ENCODE data around the gene ZBTB8A.
"Not testable (repeated sequence)": the region's sequence is repeated elsewhere in the genome, so short reads cannot be mapped to it uniquely, and the experiment has no call there.

Gene ZBTB8A

DNA sequence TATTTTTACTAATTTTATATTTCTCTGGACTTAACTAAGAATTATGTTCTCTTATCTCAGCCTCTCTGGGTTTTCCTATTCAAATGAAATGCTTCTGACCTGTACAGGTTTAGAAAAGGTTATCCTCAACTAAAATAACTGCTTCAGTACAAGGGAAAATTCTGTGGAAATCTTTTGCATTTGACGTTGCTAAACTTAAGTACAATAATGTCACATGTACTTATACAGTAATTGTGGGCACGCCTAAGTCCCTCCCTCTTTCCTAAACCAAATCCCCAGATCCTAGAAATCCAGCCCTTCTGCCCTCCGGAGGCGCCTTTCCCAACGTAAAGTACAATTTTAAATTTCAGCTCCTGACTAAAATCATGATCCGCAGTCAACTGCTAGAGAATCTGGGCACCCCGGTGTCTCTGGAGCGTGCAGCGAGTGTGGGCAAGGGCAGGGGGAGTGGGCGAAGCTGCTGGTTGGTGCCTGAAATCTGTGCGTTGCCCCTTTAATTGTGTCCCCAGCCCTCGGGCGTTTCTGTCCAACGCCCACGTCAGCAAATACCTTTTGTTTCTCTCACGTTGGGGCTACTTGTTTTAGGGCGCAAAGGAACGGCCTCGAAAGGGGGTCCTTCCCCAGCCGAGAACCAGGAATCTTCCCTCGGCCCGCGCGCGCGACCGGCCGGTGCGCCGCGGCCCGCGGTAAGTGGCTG, at the start of gene ZBTB8A:
Gene ZBTB8A (plus strand): TSS at position 541 of the 697 bp plus-strand sequence. CDS start 53,505 bp downstream, outside the sequence.
- no peak for DNase-seq (ENCODE audit: low read depth in 1 of 2, low spot score in 1 of 2)

DNA sequence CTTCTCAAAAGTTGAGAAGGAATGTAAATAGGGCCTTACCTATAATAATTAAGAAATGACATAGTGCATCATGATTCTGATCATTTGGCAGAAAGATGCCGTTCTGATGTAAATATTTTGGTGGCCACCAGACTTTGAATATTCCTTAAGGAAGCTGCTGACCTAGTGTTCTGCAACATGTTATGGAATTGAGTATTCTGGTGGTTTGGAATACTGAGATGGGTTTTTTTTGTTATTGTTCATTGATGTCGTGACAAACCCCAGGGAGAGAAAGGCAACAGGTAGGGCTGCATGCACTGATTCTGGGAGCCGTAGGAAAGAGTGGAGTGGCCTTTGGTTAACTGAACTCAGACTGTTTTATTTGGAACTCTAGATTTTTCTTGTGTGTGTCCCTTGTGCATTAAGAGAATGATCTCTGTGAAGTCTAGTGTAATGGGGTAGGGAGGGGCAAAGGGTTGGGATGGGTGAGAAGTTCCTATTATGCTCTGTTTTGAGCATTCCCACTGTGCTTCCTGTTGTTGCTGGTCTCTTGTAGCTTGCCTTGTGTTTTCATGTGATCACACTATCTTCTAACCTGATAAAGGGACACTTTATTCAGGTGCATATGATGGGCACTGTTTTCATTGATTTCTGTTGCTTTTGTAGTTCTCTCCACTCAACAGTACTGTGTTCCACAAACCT, 49.3 kb upstream of the ZBTB8A start:
- DNase-seq (ENCODE audit: low read depth in 1 of 2, low spot score in 1 of 2): no peak

GRCh38 chr1:32491386-32491785, 47.8 kb upstream of the ZBTB8A start:
- no peak for DNase-seq (ENCODE audit: low read depth in 1 of 2, low spot score in 1 of 2)

- no peak for DNase-seq (ENCODE audit: low read depth in 1 of 2, low spot score in 1 of 2)
Measured at GRCh38 chr1:32494196-32494595, 45.0 kb upstream of the ZBTB8A start.

- DNase-seq (ENCODE audit: low read depth in 1 of 2, low spot score in 1 of 2): no peak
Measured at GRCh38 chr1:32494711-32495337, 44.4 kb upstream of the ZBTB8A start.

GRCh38 chr1:32496127-32496526, 43.1 kb upstream of the ZBTB8A start:
- no peak for DNase-seq (ENCODE audit: low read depth in 1 of 2, low spot score in 1 of 2)

DNA sequence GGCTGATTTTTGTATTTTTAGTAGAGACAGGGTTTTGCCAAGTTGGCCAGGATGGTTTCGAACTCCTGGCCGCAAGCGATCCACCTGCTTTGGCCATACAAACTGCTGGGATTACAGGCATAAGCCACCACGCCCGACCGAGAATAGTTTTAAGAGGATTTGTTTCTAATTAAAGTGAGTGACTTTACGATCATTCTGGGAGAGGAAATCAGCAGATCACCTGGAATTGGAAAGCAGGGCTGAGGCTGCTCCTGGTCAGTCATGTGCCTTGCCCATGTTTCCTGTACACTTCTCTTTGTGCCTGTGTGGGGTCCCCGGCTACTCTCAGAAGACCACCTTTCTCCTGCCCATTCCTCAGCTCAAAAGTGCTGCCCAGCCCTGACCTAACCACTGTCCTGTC, 40.5 kb upstream of the ZBTB8A start:
- no peak for DNase-seq (ENCODE audit: low read depth in 1 of 2, low spot score in 1 of 2)

GRCh38 chr1:32500387-32501209, 38.6 kb upstream of the ZBTB8A start:
- DNase-seq (ENCODE audit: low read depth in 1 of 2, low spot score in 1 of 2): no peak

DNA sequence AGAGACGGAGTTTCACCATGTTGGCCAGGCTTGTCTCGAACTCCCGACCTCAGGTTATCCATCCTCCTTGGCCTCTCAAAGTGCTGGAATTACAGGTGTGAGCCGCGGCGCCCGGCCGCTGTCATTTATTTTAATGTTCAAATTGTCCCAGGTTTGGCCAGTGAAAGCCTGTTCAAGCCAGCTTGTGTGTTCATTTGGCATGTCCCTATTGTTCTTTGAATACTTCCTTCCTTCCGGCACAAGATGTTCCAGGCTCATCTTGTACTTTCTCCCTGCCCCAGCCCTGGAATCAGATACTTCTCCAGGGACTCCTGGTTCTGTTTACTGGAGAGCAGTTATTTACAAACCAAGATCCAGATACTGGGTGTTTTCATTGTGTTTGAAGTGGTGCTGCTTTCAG, 37.4 kb upstream of the ZBTB8A start:
- no peak for DNase-seq (ENCODE audit: low read depth in 1 of 2, low spot score in 1 of 2)

- DNase-seq (ENCODE audit: low read depth in 1 of 2, low spot score in 1 of 2): no peak
Measured at GRCh38 chr1:32503153-32503552, 36.1 kb upstream of the ZBTB8A start.

DNA sequence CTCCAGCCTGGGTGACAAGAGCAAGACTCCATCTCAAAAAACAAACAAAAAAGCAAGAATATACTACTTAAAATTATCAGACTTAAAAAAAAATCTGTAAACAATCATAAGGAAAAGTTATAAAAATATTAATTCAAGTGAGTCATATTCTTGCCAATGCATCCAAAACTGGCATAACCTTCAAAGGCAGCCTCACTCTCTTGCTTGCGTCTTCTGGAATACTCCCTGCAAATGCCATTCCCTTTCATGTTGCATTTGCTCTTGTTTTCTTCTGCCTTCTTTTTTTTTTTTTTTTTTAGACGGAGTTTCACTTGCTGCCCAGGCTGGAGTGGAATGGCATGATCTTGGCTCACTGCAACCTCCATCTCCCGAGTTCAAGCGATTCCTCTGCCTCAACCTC, 32.2 kb upstream of the ZBTB8A start:
- DNase-seq (ENCODE audit: low read depth in 1 of 2, low spot score in 1 of 2): no peak

- no peak for DNase-seq (ENCODE audit: low read depth in 1 of 2, low spot score in 1 of 2)
Measured at GRCh38 chr1:32508761-32509160, 30.5 kb upstream of the ZBTB8A start.

- no peak for DNase-seq (ENCODE audit: low read depth in 1 of 2, low spot score in 1 of 2)
Measured at GRCh38 chr1:32509939-32510338, 29.3 kb upstream of the ZBTB8A start.

DNA sequence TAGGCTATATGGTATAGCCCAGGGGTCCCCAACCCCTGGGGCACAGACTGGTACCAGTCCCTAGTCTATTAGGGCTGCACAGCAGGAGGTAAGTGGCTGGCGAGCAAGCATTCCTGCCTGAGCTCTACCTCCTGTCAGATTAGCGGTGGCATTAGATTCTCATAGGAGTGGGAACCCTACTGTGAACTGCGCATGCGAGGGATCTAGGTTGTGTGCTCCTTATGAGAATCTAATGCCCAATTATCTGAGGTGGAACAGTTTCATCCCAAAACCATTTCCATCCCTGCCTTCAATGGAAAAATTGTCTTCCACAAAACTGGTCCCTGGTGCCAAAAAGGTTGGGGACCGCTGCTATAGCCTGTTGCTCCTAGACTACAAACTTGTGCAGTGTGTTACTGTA, 22.8 kb upstream of the ZBTB8A start:
- DNase-seq (ENCODE audit: low read depth in 1 of 2, low spot score in 1 of 2): no peak

DNA sequence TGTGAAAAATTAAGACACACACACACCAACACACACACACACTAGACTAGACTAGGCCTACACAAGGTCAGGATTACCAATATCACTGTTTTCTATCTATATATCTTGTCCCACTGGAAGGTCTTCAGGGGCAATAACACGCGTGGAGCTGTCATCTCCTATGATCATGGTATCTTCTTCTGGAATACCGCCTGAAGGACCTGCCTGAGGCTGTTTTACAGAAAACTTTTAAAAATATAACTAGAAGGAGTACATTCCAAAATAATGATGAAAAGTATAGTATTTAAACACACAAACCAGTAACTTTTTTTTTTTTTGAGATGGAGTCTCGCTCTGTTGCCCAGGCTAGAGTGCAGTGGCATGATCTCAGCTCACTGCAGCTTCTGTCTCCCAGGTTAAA, 20.3 kb upstream of the ZBTB8A start:
- no peak for DNase-seq (ENCODE audit: low read depth in 1 of 2, low spot score in 1 of 2)

DNA sequence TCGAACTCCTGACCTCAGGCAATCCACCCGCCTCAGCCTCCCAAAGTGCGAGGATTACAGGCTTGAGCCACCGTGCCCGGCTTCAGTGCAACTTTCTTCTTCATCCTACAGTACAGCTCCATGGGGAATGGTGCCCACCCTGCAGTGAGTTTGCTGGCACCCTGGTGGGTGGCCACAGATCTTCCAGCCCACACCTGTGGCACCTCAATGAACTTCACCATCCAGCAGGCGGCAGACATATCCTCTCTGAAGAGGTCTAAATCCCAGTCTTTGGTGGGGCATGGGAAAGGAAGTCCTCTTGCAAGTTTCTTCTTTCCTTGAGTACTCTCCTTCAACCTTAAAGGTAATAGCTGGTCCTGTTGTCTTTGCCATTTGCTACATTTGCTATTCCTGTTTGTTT, 18.1 kb upstream of the ZBTB8A start:
- DNase-seq (ENCODE audit: low read depth in 1 of 2, low spot score in 1 of 2): no peak

DNA sequence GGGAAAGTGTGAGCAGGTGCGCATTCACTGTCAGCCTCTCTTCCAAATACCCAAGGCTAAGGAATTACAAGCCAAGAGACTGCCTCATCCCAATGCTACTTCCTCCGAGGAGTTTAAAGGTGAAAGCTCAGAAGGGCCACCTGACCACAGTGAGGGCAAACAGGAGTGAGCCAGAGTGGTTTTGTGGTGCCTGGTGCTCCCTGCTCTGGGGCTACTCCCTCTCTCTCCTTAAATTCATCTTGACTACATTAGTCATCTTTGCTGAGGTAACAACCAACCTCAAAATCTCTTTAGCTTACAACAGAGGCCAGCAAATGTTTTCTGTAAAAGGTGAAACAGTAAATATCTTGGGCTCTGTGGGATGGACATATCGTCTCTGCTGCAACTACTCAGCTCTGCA, 14.2 kb upstream of the ZBTB8A start:
- no peak for DNase-seq (ENCODE audit: low read depth in 1 of 2, low spot score in 1 of 2)

DNA sequence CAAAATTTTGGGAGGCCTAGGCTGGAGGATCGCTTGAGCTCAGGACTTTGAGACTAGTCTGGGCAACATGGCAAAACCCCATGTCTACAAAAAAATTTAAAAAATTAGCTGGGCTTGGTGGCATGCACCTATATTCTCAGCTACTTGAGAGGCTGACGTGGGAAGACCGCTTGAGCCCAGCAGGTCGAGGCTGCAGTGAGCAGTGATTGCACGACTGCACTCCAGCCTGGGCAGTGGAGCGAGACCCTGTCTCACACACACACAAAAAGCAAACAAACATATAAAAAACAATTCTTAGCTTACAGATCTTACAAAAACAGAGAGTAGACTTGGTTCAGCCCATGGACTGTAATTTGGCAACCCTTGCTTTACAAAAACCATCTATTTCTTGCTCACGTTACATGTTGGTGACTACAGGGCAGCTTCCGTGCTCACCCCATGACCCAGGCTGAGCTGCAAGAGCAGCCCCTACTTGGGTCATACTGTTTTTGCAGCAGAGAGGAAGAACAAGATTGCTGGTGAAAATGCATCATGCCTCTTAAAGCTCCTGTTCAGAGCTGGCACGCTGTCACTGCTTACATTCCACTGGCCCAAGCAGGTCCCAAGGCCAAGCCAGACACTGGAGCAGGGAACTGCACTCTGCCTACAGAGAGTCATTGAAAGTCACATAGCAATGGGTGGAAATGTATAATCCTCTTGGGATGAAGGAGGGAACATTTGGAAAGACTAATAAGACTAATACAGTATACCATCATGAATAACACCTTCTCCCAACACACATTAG, 13.4 kb upstream of the ZBTB8A start:
- DNase-seq (ENCODE audit: low read depth in 1 of 2, low spot score in 1 of 2): no peak

DNA sequence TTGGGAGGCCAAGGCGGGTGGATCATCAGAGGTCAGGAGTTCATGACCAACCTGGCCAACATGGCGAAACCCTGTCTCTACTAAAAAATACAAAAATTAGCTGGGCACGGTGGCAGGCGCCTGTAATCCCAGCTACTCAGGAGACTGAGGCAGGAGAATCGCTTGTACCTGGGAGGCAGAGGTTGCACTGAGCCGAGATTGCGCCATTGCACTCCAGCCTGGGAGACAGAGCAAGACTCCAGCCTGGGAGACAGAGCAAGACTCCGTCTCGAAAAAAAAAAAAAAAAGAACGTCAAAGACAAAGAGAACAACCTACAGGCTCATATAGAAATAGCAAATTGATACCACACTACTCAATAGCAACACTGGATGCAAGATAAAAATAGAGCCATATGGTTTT, 10.7 kb upstream of the ZBTB8A start:
- not testable (repeated sequence) for DNase-seq (ENCODE audit: low read depth in 1 of 2, low spot score in 1 of 2)

DNA sequence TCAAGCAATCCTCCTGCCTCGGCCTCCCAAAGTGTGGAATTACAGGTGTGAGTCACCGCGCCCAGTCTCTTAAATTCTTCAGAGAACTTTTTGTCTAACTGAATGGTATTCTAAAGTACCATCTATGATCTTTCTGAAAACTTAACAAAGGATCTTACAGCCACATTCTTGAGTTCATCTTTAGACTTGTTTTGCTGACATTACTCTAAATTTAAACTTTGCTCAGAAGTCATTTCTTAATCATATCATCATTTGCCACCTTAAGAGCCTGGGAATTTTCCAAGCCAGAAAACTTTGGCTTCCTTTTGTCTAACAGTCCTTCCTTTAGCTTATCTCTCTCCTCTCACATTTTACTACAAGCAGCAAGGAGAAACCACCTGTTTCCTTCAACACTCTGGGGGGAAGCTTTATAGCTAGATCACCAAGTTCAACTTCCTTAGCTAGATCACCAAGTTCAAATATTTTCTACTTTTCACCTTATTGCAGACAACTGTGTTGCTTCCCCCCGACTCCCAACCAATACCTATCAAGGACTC, 5.4 kb upstream of the ZBTB8A start:
- DNase-seq (ENCODE audit: low read depth in 1 of 2, low spot score in 1 of 2): no peak

DNA sequence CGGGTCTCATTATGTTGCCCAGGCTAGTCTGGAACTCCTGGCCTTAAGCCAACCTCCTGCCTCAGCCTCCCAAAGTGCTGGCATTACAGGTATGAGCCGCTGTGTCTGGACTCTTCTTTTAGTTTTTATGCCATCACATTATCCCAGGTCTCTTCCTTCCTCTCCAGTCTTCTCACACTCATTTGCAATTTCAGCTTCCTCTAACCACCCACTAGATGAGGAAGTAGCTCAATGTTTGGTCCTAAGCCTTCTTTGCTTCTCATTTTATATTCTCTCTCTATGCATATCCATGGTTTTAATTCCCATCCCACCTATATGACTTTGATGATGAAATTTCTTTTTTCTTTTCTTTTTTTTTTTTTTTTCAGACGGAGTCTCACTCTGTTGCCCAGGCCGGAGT, 3.1 kb upstream of the ZBTB8A start:
- no peak for DNase-seq (ENCODE audit: low read depth in 1 of 2, low spot score in 1 of 2)

All from activated T-helper 1 cell treated with anti-CD3 and anti-CD28 coated beads, Interleukin-2, amount 50 U/mL, for 16 hours (primary cell).